Upper lobe of left lung (tissue), 6 donors: Measurements from ENCODE around the gene CYSRT1. TPM values are rescaled to one million over a fixed set of nuclear protein-coding genes. Genes with fewer than 3 reads are reported as not detected.

Experiments used
- ATAC-seq, 2 donors: fragments of 200-7000 bp; cut with Tn5 transposase; one replicate each; pipeline ENCODE4 v1.9.1; 2022; ENCODE audit warnings: mild to moderate bottlenecking in 2 of 2, moderate library complexity in 2 of 2; ENCODE audit not compliant: low FRiP score in 2 of 2
- DNase-seq, 2 donors: peaks; one replicate each; pipeline ENCODE4 v3.0.0-alpha.2; 2019 to 2020
- H3K27ac ChIP-seq, 4 donors: fragments of 200-600 bp; sonication (generic); one replicate each; pipeline ENCODE4 v1.5.1; 2016 to 2019
- H3K27me3 ChIP-seq, 4 donors: fragments of 200-600 bp; sonication (generic); one replicate each; pipeline ENCODE4 v1.5.1; 2017 to 2019
- H3K36me3 ChIP-seq, 4 donors: fragments of 200-600 bp; sonication (generic); one replicate each; pipeline ENCODE4 v1.5.1; 2016 to 2019
- H3K4me1 ChIP-seq, 4 donors: fragments of 200-600 bp; sonication (generic); one replicate each; pipeline ENCODE4 v1.5.1; 2018 to 2019
- H3K4me3 ChIP-seq, 4 donors: fragments of 200-600 bp; sonication (generic); one replicate each; pipeline ENCODE4 v1.5.1; 2017 to 2019; ENCODE audit warnings: mild to moderate bottlenecking in 2 of 4, moderate library complexity in 1 of 4
- H3K9me3 ChIP-seq, 4 donors: fragments of 200-600 bp; sonication (generic); one replicate each; pipeline ENCODE4 v1.5.1; 2018 to 2019
- EP300 ChIP-seq, 4 donors: sonication (generic); formaldehyde crosslinking; IDR thresholded peaks; one replicate each; pipeline ENCODE4 v1.5.1; 2017; ENCODE audit warnings: antibody characterized with exemption in 4 of 4, control low read depth in 2 of 4
- POLR2A ChIP-seq, 4 donors: fragments of 450-650 bp; IDR thresholded peaks; one replicate each; pipeline ENCODE4 v1.5.1; 2016 to 2017; ENCODE audit warnings: antibody characterized with exemption in 4 of 4, mild to moderate bottlenecking in 2 of 4
- POLR2AphosphoS5 ChIP-seq, 2 donors: sonication (generic); formaldehyde crosslinking; IDR thresholded peaks; one replicate each; pipeline ENCODE4 v1.5.1; 2017; ENCODE audit warnings: antibody characterized with exemption in 2 of 2
- WGBS, 2 donors: methylation state at CpG; one replicate each; pipeline ENCODE4 v1.1.5; 2017 to 2018; 5-methylcytosine and 5-hydroxymethylcytosine counted together
- total RNA-seq, 6 donors: library from RNA; depleted of rRNA in 4 of 6; stranded (reverse); fragments of >200 nt in 4 of 6; gene quantifications; one replicate each; pipeline versions ENCODE4 v1.1.0 to v1.2.1, GENCODE V29; 2016 to 2021
- TF ChIP-seq, protein P1 (sequence below), 6 experiments: fragments of 450-650 bp in 4 of 6; fragments of 200-600 bp in 2 of 6; sonication (generic) in 2 of 6; IDR thresholded peaks; one replicate each; pipeline ENCODE4 v1.5.1; 2016 to 2019; ENCODE audit warnings: antibody characterized with exemption in 6 of 6
- donor health status: DM: no; HTN: no; CAD: no; lungs with moderate emphysema.
- donor health status: DM: no; HTN: yes; CAD: no; lungs with severe emphysema.

The CYSRT1 gene, protein sequence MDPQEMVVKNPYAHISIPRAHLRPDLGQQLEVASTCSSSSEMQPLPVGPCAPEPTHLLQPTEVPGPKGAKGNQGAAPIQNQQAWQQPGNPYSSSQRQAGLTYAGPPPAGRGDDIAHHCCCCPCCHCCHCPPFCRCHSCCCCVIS
- 1 to 10 TPM in 2 of 6 donors, under 1 TPM in 3, not detected in 1; 0.20 to 2.0 (median 0.97) TPM for total RNA-seq

DNA sequence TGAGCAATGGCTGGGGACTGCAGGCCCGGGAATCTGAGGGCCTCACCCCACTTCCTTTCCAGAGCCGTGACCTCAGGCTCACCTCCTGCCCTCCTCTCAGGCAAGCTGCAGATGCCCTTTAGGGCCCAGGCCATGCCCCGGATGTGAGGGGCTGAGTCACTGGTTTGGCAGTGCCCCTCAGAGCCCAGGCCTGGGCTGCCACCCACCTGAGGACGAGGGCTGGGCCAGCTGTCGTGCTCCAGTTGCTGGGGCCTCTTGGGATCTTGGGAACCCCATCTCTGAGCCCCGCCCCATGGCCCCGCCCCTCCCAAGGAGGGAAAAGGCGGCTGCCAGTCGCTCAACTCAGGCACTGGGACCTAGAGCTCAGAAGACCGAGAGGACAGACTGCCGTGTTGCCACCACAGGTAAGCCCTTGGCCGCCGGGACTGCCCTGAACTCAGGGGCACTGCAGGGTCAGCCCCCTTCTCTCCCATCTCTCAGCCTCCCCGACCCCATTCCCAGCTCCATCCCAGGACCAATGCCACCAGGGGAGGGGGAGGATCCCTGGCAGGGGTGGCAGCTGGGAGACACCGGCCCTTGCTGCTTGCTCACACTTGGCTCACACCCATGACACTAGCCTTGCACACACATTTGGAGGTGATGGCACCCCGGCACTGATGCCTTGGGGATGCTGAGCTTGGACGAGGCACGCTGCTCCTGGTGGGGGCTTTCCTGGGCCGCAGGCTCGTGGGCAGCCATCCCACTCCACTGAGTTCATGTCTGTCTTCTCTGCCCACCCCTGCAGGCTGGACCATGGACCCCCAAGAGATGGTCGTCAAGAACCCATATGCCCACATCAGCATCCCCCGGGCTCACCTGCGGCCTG, at the start of gene CYSRT1:
TSS of gene CYSRT1 (plus strand) at position 345 of the 865 bp plus-strand sequence. CDS start at position 793, 448 bp downstream.
- ATAC-seq (no peak), DNase-seq (peak in 1 of 2 donors; percentile 84)
- Histone ChIP-seq H3K4me1 (peaks cover 22 to 59% (median 42%) of the 10 kb centered on the region in 4 donors), H3K9me3 (no peaks in the 10 kb centered on the region), H3K27me3 (peaks cover 0 to 20% (median 0%) of the 10 kb centered on the region in 4 donors), H3K27ac (peak within 1 kb of the TSS; percentile 85 to 91 (median 89)), H3K36me3 (no peaks in the 10 kb centered on the region), H3K4me3 (peak within 1 kb of the TSS in 3 of 4 donors; percentile 56 to 80 (median 66))
- TF ChIP-seq EP300 (IDR thresholded peaks at IDR 0.05) (no peak), POLR2AphosphoS5 (IDR thresholded peaks at IDR 0.05) (no peak), POLR2A (IDR thresholded peaks at IDR 0.05) (no peak)
- TF ChIP-seq, protein P1, sequence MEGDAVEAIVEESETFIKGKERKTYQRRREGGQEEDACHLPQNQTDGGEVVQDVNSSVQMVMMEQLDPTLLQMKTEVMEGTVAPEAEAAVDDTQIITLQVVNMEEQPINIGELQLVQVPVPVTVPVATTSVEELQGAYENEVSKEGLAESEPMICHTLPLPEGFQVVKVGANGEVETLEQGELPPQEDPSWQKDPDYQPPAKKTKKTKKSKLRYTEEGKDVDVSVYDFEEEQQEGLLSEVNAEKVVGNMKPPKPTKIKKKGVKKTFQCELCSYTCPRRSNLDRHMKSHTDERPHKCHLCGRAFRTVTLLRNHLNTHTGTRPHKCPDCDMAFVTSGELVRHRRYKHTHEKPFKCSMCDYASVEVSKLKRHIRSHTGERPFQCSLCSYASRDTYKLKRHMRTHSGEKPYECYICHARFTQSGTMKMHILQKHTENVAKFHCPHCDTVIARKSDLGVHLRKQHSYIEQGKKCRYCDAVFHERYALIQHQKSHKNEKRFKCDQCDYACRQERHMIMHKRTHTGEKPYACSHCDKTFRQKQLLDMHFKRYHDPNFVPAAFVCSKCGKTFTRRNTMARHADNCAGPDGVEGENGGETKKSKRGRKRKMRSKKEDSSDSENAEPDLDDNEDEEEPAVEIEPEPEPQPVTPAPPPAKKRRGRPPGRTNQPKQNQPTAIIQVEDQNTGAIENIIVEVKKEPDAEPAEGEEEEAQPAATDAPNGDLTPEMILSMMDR (IDR thresholded peaks at IDR 0.05), result no peak
- WGBS, 2 donors, result 52 to 88% methylated on average over 5 to 17 of the region's 23 CpGs

DNA sequence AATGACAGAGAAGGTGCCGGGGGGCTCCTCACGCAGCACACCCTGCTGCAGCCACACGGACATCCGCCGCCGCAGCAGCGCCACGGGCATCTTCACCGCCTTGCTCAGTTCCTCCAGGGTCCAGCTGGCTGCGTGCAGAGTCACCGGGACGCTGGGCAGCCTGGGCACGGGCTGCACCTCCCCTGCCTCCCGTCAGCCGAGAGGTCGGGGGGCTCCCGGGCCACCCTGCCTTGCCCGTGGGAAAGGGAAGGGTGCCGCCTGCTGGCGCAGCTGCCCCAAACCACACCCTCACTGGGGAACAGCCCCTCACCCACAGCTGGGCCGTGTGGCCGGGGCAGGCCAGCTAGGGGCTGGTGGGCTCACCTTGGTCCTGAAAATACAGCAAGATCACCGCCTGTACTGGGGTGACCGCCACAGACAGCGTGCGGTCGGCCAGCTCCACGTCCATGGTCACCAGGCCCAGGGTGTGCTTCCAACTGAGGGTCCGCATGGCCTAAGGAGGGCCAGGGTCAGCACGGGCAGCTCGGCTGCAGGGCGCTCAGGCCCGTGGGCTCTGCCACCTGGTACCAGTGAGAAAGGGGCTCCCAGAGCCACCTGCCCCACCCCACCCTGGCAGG, 49.5 kb upstream of the CYSRT1 start:
- ATAC-seq (no peak), DNase-seq (peak in 1 of 2 donors; percentile 82)
- no peak overlapping the region for H3K4me3 ChIP-seq
- no peak for TF ChIP-seq POLR2AphosphoS5 (IDR thresholded peaks at IDR 0.05)
- TF ChIP-seq, protein P1 (IDR thresholded peaks at IDR 0.05), result no peak
- no peak for TF ChIP-seq POLR2A (IDR thresholded peaks at IDR 0.05)
- no peak for TF ChIP-seq EP300 (IDR thresholded peaks at IDR 0.05)
- no peak overlapping the region for H3K27ac ChIP-seq
- H3K9me3 ChIP-seq, result no peaks in the 10 kb centered on the region
- peaks cover 0 to 6% (median 2%) of the 10 kb centered on the region in 4 donors for H3K27me3 ChIP-seq
- WGBS, 2 donors, result 19 to 61% methylated on average over 15 of the region's 33 CpGs
- peaks cover 0 to 7% (median 6%) of the 10 kb centered on the region in 4 donors for H3K4me1 ChIP-seq
- H3K36me3 ChIP-seq, result peaks cover 10 to 31% (median 25%) of the 10 kb centered on the region in 4 donors

DNA sequence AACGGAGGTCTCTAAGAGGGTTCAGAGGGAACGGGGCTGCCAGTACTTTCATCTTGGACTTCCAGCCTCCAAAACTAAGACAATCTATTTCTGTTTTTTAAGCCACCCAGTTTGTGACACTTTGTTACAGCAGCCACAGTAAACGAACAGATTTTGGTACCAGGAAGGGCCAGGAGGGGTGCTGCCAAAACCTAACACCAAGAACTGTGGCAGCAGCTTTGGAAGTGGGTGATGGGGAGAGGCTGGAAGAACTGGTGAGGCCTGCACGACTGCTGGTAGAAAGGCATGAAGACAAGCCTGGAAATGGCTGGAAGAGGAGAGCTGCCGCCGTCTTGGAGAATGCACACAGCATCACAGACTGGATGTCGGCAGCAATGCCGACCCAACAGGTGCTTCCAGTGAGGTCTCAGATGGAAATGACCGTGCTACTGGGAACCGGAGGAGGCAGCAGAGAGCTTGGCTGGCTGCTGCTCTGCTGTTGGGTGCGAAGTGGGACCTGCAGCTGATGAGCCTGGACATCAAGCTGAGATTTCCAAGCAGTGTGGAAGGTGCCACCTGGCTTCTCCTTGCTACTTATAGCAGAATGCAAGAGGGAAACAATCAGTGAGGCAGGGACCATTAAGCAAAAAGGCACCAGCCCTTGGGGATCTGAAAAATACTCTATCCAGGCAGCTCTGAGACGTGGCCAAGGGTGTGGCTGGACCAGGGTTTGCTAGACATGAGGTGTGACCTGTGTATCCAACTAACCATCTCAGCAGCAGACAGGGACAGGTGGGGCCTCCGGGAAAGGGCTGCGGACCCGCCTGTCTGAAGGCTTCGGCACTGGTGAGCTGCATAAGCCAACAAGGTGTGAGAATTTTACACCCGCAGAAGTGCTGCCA, 48.4 kb upstream of the CYSRT1 start:
- DNase-seq (peak in 1 of 2 donors; percentile 13), ATAC-seq (no peak)
- Histone ChIP-seq H3K27ac (no peak overlapping the region), H3K4me3 (no peak overlapping the region), H3K27me3 (no peaks in the 10 kb centered on the region), H3K9me3 (no peaks in the 10 kb centered on the region), H3K36me3 (peaks cover 18 to 41% (median 36%) of the 10 kb centered on the region in 4 donors), H3K4me1 (peaks cover 0 to 7% (median 6%) of the 10 kb centered on the region in 4 donors)
- no peak for TF ChIP-seq POLR2A (IDR thresholded peaks at IDR 0.05)
- TF ChIP-seq, protein P1 (IDR thresholded peaks at IDR 0.05), result peak in 2 of 6 experiments; percentile 29 to 44
- TF ChIP-seq POLR2AphosphoS5 (IDR thresholded peaks at IDR 0.05), result no peak
- WGBS, 2 donors, result 65 to 70% methylated on average over 12 to 17 of the region's 17 CpGs

DNA sequence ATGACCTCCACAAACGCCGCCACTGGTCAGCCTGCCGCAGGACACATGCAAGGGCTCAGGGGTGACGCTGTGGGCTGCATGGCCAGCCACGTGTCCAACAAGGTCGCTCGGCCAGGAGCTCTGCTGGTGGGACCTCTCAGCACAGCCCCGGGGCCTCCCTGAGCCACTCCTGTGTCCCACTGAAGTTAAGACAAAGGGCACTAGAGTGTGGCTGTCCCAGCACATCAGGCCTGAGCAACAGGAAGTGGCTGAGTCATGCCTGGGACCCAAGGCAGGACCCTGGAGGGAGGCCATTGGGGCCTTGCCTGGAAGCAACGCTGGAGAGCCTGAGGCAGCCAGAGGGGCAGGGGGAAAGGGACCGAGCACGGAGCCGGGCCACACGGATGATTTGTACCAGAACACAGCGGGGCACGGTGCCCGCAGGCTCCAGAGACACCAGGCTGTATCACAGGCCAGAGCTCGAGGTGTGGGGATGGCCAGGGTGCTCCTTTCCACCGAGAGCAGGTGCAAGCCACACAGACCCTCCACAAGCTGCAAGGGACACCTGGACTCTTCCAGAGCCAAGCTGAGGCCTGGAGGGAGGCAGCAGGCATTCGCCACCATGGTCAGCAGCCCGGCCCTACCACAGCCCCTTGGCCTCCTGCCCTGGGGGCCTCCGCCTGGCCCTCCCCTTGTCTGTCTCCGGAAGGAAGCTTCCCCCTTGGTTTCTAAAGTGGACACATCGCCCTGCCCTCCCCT, 46.6 kb upstream of the CYSRT1 start:
- Histone ChIP-seq H3K4me3 (no peak overlapping the region), H3K27ac (no peak overlapping the region), H3K4me1 (peaks cover 0 to 7% (median 6%) of the 10 kb centered on the region in 4 donors), H3K27me3 (no peaks in the 10 kb centered on the region), H3K36me3 (peaks cover 26 to 60% (median 54%) of the 10 kb centered on the region in 4 donors), H3K9me3 (no peaks in the 10 kb centered on the region)
- no peak for TF ChIP-seq POLR2AphosphoS5 (IDR thresholded peaks at IDR 0.05)
- no peak for TF ChIP-seq POLR2A (IDR thresholded peaks at IDR 0.05)
- TF ChIP-seq EP300 (IDR thresholded peaks at IDR 0.05), result no peak
- TF ChIP-seq, protein P1 (IDR thresholded peaks at IDR 0.05), result no peak
- WGBS, 2 donors, result 88 to 91% methylated on average over 20 to 23 of the region's 23 CpGs
- ATAC-seq (no peak), DNase-seq (peak in 1 of 2 donors; percentile 67)
